ENCODE results near the gene HIGD1B.
A peak's percentile ranks its signal among the peaks of the same experiment; 100 is the strongest.

The HIGD1B gene

DNA sequence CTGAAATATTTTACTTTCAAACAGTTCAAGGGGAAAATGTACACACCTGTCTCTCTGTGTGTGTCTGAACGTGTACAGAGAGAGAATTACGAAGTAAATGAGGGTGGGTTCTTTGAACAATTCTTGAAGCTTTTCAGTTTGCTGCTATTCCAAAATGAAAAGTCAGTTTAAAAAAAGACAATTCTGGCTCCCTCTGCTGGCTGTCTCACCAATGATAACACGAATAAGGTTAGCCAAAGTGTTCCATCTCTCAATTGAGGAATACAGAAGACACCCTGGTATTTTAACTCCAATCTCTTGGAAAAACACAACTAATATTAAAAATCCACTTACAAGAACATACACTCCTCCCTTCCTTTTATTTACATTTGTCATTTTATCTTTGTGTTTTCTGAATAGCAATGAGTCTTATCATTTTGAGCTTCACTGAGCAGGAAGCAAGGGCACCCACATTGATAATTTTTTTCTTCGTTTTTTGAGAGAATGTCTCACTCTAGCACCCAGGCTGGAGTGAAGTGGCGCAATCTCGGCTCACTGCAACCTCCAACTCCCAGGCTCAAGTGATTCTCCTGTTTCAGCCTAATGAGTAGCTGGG lies 31.0 kb downstream of the HIGD1B start:
- H3K9me3 Mint-ChIP-seq: no peaks in the 10 kb centered on the region
- H3K4me3 Mint-ChIP-seq: no peak overlapping the region
- H3K27ac Mint-ChIP-seq: no peak overlapping the region
- H3K36me3 Mint-ChIP-seq (ENCODE audit: low read depth): peaks cover 97% of the 10 kb centered on the region
- no peaks in the 10 kb centered on the region for H3K4me1 Mint-ChIP-seq (ENCODE audit: low read depth)
- H3K27me3 Mint-ChIP-seq: no peaks in the 10 kb centered on the region
- intact Hi-C loops (cut with micrococcal nuclease): no loop called here

DNA sequence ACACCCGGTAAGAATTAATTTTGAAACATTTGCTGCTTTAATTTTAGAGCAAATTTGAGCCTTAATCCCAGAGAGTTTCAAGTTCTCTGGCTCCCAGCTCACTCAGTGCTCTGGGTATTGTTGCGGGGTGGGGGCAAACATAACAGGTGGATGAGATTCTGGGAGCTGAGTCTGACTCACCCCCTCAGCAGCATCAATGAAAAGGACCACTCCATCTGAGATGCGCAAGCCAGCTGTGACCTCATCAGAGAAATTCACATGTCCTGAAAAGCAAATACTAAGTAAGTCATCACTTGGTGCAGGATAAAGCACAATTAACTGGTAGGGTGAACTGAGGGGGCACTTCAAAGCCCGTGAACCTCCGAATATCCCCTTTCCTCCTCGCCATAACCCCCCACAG lies 31.7 kb downstream of the HIGD1B start:
- H3K27ac Mint-ChIP-seq: no peak overlapping the region
- H3K9me3 Mint-ChIP-seq: no peaks in the 10 kb centered on the region
- no peaks in the 10 kb centered on the region for H3K4me1 Mint-ChIP-seq (ENCODE audit: low read depth)
- H3K36me3 Mint-ChIP-seq (ENCODE audit: low read depth): peaks cover 97% of the 10 kb centered on the region
- H3K4me3 Mint-ChIP-seq: no peak overlapping the region
- no peaks in the 10 kb centered on the region for H3K27me3 Mint-ChIP-seq
- intact Hi-C loops (cut with micrococcal nuclease): no loop called here

- intact Hi-C loops (cut with micrococcal nuclease): no loop called here
- Mint-ChIP-seq H3K9me3 (no peaks in the 10 kb centered on the region), H3K4me1 (ENCODE audit: low read depth) (no peaks in the 10 kb centered on the region), H3K4me3 (no peak overlapping the region), H3K27ac (no peak overlapping the region), H3K27me3 (no peaks in the 10 kb centered on the region), H3K36me3 (ENCODE audit: low read depth) (peaks cover 100% of the 10 kb centered on the region)
Observed at GRCh38 chr17:44880062-44880461, 32.4 kb downstream of the HIGD1B start.

DNA sequence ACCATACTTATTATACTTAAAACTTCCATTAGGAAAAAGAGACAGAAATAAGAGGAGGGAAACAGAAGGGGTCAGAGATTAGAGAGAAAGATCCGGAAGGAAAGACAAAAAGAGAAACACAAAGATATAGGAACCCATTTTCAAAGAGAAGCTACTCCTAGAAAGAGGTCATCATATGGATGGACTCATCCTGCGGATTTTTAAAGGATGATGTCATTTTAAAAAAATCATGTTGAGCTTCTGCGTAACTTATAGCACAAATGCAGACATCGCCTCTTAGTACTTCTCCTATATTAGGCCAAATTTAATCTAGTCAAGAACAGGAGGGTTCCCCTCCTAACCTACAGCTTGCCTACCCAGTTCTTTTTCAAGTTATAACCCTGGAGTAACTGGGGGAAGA lies 33.5 kb downstream of the HIGD1B start:
- peaks cover 100% of the 10 kb centered on the region for H3K36me3 Mint-ChIP-seq (ENCODE audit: low read depth)
- H3K4me3 Mint-ChIP-seq: no peak overlapping the region
- H3K9me3 Mint-ChIP-seq: no peaks in the 10 kb centered on the region
- no peak overlapping the region for H3K27ac Mint-ChIP-seq
- no peaks in the 10 kb centered on the region for H3K4me1 Mint-ChIP-seq (ENCODE audit: low read depth)
- intact Hi-C loops (cut with micrococcal nuclease): no loop called here
- no peaks in the 10 kb centered on the region for H3K27me3 Mint-ChIP-seq

DNA sequence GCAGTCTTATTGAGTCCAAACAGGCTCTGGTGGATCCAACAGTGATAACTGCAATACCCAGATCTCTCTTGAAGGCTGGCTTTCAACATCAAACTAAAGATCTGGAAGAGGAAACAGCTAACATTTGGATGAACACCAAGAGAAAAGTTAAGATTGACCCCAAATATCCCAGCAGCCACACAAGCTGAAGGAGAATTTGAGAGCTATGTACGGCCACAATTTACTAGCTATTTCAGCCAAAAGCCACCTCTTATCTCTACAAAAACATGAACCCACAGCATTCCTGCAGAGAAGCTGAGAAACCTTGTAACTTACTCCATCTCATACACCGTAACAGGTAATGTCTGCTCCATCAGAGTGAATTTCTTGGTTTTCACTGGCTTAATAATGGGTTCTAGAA lies 37.3 kb downstream of the HIGD1B start:
- intact Hi-C loops (cut with micrococcal nuclease): no loop called here
- Mint-ChIP-seq H3K9me3 (no peaks in the 10 kb centered on the region), H3K36me3 (ENCODE audit: low read depth) (peaks cover 71% of the 10 kb centered on the region), H3K27me3 (no peaks in the 10 kb centered on the region), H3K4me1 (ENCODE audit: low read depth) (no peaks in the 10 kb centered on the region), H3K4me3 (no peak overlapping the region), H3K27ac (no peak overlapping the region)

GRCh38 chr17:44887016-44887415 lies 39.3 kb downstream of the HIGD1B start:
- intact Hi-C loops (cut with micrococcal nuclease): no loop called here
- Mint-ChIP-seq H3K9me3 (no peaks in the 10 kb centered on the region), H3K27ac (no peak overlapping the region), H3K4me1 (ENCODE audit: low read depth) (peaks cover 4% of the 10 kb centered on the region), H3K27me3 (no peaks in the 10 kb centered on the region), H3K4me3 (no peak overlapping the region), H3K36me3 (ENCODE audit: low read depth) (peaks cover 64% of the 10 kb centered on the region)

GRCh38 chr17:44887971-44888954 lies 40.6 kb downstream of the HIGD1B start:
- no peak overlapping the region for H3K27ac Mint-ChIP-seq
- peaks cover 4% of the 10 kb centered on the region for H3K4me1 Mint-ChIP-seq (ENCODE audit: low read depth)
- H3K4me3 Mint-ChIP-seq: no peak overlapping the region
- H3K9me3 Mint-ChIP-seq: no peaks in the 10 kb centered on the region
- peaks cover 58% of the 10 kb centered on the region for H3K36me3 Mint-ChIP-seq (ENCODE audit: low read depth)
- intact Hi-C loops (cut with micrococcal nuclease): no loop called here
- no peaks in the 10 kb centered on the region for H3K27me3 Mint-ChIP-seq

DNA sequence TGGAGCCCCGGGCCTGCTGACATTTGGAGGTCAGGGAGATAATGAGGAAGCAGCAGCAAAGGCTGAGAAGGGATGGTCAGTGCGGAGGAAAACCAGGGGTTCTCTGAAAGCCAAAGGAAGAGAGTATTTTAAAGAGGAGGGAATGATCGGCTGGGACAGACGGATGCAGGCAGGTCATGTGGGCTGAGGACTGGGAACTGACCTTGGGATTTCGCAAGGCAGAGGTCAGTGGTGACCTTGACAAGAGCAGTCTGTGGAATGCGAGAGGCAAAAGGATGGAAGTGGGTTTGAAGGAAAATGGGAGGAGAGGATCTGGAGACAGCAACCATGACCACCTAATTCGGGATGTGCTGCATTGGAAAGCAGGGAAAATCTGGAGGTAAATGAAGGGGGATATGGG lies 41.3 kb downstream of the HIGD1B start:
- H3K9me3 Mint-ChIP-seq: no peaks in the 10 kb centered on the region
- intact Hi-C loops (cut with micrococcal nuclease): no loop called here
- H3K4me1 Mint-ChIP-seq (ENCODE audit: low read depth): peaks cover 4% of the 10 kb centered on the region
- no peak overlapping the region for H3K4me3 Mint-ChIP-seq
- H3K27me3 Mint-ChIP-seq: no peaks in the 10 kb centered on the region
- H3K36me3 Mint-ChIP-seq (ENCODE audit: low read depth): peaks cover 58% of the 10 kb centered on the region
- H3K27ac Mint-ChIP-seq: no peak overlapping the region

DNA sequence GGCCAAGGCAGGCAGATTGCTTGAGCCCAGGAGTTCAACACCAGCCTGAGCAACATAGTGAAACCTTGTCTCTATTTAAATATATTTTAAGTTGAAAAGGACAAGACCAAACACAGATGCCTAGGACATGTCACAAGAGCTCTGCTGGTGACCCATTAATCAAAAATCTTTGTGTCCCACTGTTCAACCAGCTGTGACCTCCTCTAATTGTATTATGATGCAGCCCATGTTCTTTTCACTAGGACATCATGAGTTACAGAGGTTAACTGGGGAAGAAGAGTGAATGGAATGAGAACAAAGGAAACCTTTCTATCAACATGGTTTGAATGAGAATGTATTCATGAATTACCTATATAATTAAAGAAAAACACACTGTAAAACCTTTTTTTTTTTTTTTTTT lies 44.6 kb downstream of the HIGD1B start:
- Mint-ChIP-seq H3K27ac (no peak overlapping the region), H3K4me1 (ENCODE audit: low read depth) (peaks cover 20% of the 10 kb centered on the region), H3K9me3 (no peaks in the 10 kb centered on the region), H3K36me3 (ENCODE audit: low read depth) (peaks cover 57% of the 10 kb centered on the region), H3K27me3 (no peaks in the 10 kb centered on the region), H3K4me3 (no peak overlapping the region)
- intact Hi-C loops (cut with micrococcal nuclease): no loop called here

DNA sequence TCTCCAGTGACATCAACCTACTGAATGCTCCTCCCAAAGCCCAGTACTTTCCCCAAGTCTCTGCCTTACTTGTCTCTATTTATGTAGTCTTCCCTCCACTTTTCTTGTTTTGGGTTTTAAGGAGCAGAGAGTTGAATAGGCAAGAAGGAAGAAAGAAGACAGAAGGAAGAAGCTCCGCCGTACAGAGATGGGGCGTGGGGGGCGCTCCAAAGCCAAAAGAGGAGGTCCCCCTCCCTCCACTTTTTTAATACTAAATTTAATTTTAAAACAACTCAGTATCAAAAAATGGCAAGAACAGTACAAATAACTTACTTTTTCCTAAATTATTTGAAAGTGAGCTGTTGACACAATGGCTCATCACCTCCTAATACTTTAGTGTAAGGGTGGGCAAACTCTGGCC lies 47.0 kb downstream of the HIGD1B start:
- H3K27me3 Mint-ChIP-seq: no peaks in the 10 kb centered on the region
- intact Hi-C loops (cut with micrococcal nuclease): no loop called here
- H3K4me1 Mint-ChIP-seq (ENCODE audit: low read depth): peaks cover 28% of the 10 kb centered on the region
- no peak overlapping the region for H3K27ac Mint-ChIP-seq
- peaks cover 69% of the 10 kb centered on the region for H3K36me3 Mint-ChIP-seq (ENCODE audit: low read depth)
- no peak overlapping the region for H3K4me3 Mint-ChIP-seq
- no peaks in the 10 kb centered on the region for H3K9me3 Mint-ChIP-seq

DNA sequence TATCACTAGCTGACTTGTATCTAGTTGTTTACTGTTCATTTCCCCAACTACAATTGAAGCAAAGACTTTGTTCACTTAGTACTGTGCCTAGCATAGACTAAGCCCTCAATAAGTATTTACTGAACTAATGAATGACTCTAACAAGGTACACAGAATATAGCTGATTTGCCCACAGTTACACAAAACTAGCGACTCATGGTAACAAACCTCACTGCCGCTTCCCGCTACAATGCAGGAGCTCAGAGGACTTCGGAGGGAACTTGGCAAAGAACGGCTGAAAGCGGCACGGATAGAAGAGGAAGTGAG lies 51.0 kb downstream of the HIGD1B start:
- Mint-ChIP-seq H3K4me3 (peak overlapping the region; percentile 86), H3K9me3 (no peaks in the 10 kb centered on the region), H3K27me3 (no peaks in the 10 kb centered on the region), H3K27ac (peak overlapping the region; percentile 97), H3K36me3 (ENCODE audit: low read depth) (peaks cover 48% of the 10 kb centered on the region), H3K4me1 (ENCODE audit: low read depth) (peaks cover 51% of the 10 kb centered on the region)
- intact Hi-C loops (cut with micrococcal nuclease): loop anchor here (1.0 kb wide), 1 partner anchor 49 kb away; the partner anchor contains the start of gene KIF18B

DNA sequence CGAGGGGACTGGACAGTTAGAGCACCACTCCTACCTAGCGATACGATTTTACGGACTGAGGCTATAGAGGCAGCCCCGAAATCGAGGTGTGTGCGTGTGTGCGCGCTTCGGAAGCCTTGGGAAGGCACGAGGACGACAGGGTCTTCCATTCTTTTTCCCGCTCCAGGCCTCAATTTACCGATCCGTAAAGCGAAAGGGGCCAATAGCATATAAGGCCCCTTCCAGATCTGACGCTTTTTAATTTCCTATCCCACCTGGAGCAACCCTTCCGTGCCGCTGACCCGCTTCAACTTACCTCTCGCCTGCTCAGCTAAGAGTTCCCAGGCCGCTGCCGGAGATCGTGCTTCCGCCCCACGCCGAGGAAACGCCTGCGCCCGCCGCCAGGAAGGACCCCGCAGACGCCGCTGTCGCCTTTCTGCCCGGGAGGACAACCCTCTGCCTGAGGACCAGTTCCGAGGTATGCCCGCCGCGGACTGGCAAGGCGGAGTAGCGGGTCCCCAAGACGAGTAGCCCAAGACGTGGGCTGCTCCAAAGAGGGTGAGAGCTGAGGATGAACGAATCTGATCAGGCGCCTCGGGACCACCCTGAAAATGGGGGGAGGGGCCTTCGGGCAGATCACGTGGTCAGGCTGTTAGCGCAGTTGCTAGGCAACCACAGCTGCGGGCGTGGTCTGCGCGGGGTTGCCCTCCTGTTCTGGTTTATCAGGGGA lies 51.5 kb downstream of the HIGD1B start, which contains the start of gene EFTUD2:
TSS of gene EFTUD2 (minus strand) at position 372 of the 709 bp plus-strand sequence. CDS start 4,924 bp downstream, outside the sequence.
- no peaks in the 10 kb centered on the region for H3K27me3 Mint-ChIP-seq
- peaks cover 51% of the 10 kb centered on the region for H3K4me1 Mint-ChIP-seq (ENCODE audit: low read depth)
- H3K4me3 Mint-ChIP-seq: peak within 1 kb of the TSS; percentile 86
- peaks cover 43% of the 10 kb centered on the region for H3K36me3 Mint-ChIP-seq (ENCODE audit: low read depth)
- no peaks in the 10 kb centered on the region for H3K9me3 Mint-ChIP-seq
- intact Hi-C loops (cut with micrococcal nuclease): loop anchor here (1.0 kb wide), 1 partner anchor 48 kb away; the partner anchor contains the start of gene KIF18B
- H3K27ac Mint-ChIP-seq: peak within 1 kb of the TSS; percentile 97
